OCI-M1 (cell line): ENCODE data around the gene POM121C.
"Not testable (repeated sequence)": the region's sequence is repeated elsewhere in the genome, so short reads cannot be mapped to it uniquely, and the experiment has no call there.

Experiments used
- DNase-seq: peaks from one replicate; lab custom pipeline; 2025; lab: John Stamatoyannopoulos, UW

POM121C gene

GRCh38 chr7:75393194-75393593 is 92.9 kb downstream of the POM121C start:
- DNase-seq = not testable (repeated sequence)

DNA sequence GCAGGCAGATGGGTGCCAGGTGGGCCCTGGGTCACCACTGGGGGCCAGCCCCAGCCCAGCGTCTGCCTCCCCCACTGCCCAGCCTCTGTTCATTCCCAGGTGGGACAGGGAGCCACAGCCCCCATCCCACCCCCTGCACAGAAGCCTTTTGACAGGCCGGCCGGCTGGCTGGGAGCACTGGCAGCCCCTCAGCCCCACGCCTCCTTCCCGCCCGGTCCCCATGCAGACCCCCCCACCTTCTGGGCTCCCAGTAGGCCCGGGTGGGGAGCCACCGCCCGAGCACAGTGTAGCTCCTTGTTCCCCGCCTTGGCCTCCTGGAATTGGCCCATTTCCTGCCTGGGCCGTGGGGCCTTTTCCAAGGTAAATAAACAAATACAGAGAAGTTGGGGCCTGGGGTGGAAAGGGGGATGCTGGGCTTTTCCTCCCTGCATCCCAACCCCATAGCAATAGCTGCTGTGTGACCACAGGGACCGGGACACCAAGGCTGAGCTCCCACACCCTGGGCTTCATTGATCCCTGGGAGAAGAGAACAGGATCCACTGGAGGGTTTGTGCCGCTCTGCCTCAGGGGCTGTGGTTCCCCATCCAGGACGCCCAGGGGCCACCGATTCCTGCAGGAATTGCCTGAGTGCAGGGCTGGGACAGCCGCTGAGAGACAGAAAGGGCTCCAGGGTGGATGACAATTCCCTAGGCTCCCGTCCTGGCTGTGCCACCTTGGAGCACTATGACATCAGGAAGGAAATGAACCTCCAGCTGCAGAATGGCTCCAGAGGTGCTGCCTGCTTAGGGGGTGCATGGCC is 111.4 kb downstream of the POM121C start:
- not testable (repeated sequence) for DNase-seq

DNA sequence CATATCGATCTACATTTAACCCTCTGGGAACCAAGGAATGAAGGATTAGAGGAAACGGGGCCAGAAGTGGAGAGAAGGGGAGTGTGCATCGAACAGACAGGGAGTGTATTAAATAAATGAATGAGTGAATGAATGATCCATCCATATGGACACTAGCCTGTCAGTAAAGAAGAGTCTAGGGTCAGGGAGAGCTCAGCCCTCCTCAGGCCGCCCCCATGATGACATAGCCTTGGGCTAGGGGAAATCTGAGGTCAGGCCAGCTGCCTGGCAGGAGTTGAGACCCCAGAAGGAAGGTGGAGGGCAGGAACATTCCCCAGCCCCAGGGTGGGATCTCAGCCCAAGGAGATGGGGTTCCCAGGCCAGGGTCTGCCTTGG is 112.0 kb downstream of the POM121C start:
- not testable (repeated sequence) for DNase-seq

DNA sequence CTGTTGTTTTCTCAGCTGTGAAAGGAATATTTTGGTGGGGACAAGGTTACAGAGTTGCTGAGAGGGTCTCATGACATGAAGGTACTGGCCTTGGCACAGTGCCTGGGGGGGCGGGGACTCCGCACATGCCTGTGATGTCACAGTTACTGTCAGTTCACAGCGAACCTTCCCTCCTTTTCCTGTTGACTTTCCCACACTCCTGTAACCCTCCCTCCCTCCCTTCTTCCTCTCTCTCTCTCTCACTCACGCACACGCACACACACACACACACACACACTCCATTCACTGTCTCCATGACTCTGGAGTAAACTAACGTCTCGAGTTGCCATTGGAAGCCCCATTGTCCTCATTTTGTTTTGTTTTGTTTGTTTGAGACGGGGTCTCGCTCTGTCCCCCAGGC is 118.8 kb downstream of the POM121C start:
- DNase-seq = not testable (repeated sequence)
